Astrocyte (in vitro differentiated cells and primary cell): ENCODE measurements around the gene PSD. TPM values are rescaled to one million over a fixed set of nuclear protein-coding genes. Genes with fewer than 3 reads are reported as not detected.

Experiments used
- DNase-seq: peaks from one replicate; pipeline ENCODE4 v3.0.0-alpha.2; 2010; ENCODE audit warnings: low read depth
- FAIRE-seq: peaks from 2 replicates; lab custom pipeline; 2011; peaks lifted over from hg19 to GRCh38; lab: Jason Lieb, UNC
- H2AFZ ChIP-seq: 2 replicates; pipeline ENCODE4 v1.6.0; 2012; ENCODE audit warnings: low read depth, low read length, inconsistent platforms
- H3K27ac ChIP-seq: 2 replicates; pipeline ENCODE4 v1.5.1; 2011; ENCODE audit warnings: low read depth, low read length, inconsistent platforms
- H3K27me3 ChIP-seq: 2 replicates; pipeline ENCODE4 v1.6.0; 2011; ENCODE audit warnings: low read length, inconsistent platforms; ENCODE audit not compliant: insufficient read depth
- H3K36me3 ChIP-seq: 2 replicates; pipeline ENCODE4 v1.5.1; 2011; ENCODE audit warnings: low read length, inconsistent platforms; ENCODE audit not compliant: insufficient read depth
- H3K4me1 ChIP-seq: 2 replicates; pipeline ENCODE4 v1.5.1; 2011; ENCODE audit warnings: low read length, inconsistent platforms; ENCODE audit not compliant: insufficient read depth
- H3K4me2 ChIP-seq: 2 replicates; pipeline ENCODE4 v1.6.0; 2012; ENCODE audit warnings: low read length, inconsistent platforms
- H3K4me3 ChIP-seq: 2 replicates; pipeline ENCODE4 v1.5.1; 2011; ENCODE audit warnings: low read depth, mild to moderate bottlenecking, low read length, inconsistent platforms; ENCODE audit not compliant: insufficient read depth
- H3K79me2 ChIP-seq: 2 replicates; pipeline ENCODE4 v1.6.0; 2012; ENCODE audit warnings: mild to moderate bottlenecking, low read length, inconsistent platforms; ENCODE audit not compliant: insufficient read depth
- H3K9ac ChIP-seq: 2 replicates; pipeline ENCODE4 v1.6.0; 2012; ENCODE audit warnings: mild to moderate bottlenecking, low read length, inconsistent platforms
- H3K9me3 ChIP-seq: 2 replicates; pipeline ENCODE4 v1.5.1; 2012; ENCODE audit warnings: low read depth, mild to moderate bottlenecking, low read length, inconsistent platforms; ENCODE audit not compliant: insufficient read depth
- H4K20me1 ChIP-seq: 2 replicates; pipeline ENCODE4 v1.6.0; 2012; ENCODE audit warnings: low read length, inconsistent platforms; ENCODE audit not compliant: insufficient read depth
- H3K27ac Mint-ChIP-seq: one replicate; pipeline ENCODE4 v1.8.0; 2021; ENCODE audit warnings: mild to moderate bottlenecking, mixed read lengths; ENCODE audit not compliant: unreplicated experiment
- H3K27me3 Mint-ChIP-seq: one replicate; pipeline ENCODE4 v1.8.0; 2021; ENCODE audit warnings: low read depth, mixed read lengths; ENCODE audit not compliant: unreplicated experiment
- H3K36me3 Mint-ChIP-seq: one replicate; pipeline ENCODE4 v1.8.0; 2021; ENCODE audit warnings: low read depth, mixed read lengths; ENCODE audit not compliant: unreplicated experiment
- H3K4me1 Mint-ChIP-seq: one replicate; pipeline ENCODE4 v1.8.0; 2021; ENCODE audit warnings: low read depth, mixed read lengths; ENCODE audit not compliant: unreplicated experiment
- H3K4me3 Mint-ChIP-seq: one replicate; pipeline ENCODE4 v1.8.0; 2021; ENCODE audit warnings: mild to moderate bottlenecking, moderate library complexity, mixed read lengths; ENCODE audit not compliant: unreplicated experiment
- H3K9me3 Mint-ChIP-seq: one replicate; pipeline ENCODE4 v1.8.0; 2021; ENCODE audit warnings: mild to moderate bottlenecking, mixed read lengths; ENCODE audit not compliant: unreplicated experiment
- EZH2 ChIP-seq: IDR thresholded peaks from 2 replicates; pipeline ENCODE4 v1.6.1; 2012; ENCODE audit warnings: mild to moderate bottlenecking, low read length, inconsistent platforms; ENCODE audit not compliant: insufficient read depth
- total RNA-seq: library from RNA; stranded (reverse); gene quantifications from 2 replicates; pipeline ENCODE4 v1.2.1, GENCODE V29; 2021
- TF ChIP-seq, protein P1 (sequence below): IDR thresholded peaks from 2 replicates; pipeline ENCODE4 v1.5.1; 2011; ENCODE audit warnings: low read depth, mild to moderate bottlenecking, inconsistent platforms, low read length, moderate library complexity; ENCODE audit not compliant: insufficient read depth

Gene PSD
- total RNA-seq, 1 donor from 2014 or later: 8.8 TPM

DNA sequence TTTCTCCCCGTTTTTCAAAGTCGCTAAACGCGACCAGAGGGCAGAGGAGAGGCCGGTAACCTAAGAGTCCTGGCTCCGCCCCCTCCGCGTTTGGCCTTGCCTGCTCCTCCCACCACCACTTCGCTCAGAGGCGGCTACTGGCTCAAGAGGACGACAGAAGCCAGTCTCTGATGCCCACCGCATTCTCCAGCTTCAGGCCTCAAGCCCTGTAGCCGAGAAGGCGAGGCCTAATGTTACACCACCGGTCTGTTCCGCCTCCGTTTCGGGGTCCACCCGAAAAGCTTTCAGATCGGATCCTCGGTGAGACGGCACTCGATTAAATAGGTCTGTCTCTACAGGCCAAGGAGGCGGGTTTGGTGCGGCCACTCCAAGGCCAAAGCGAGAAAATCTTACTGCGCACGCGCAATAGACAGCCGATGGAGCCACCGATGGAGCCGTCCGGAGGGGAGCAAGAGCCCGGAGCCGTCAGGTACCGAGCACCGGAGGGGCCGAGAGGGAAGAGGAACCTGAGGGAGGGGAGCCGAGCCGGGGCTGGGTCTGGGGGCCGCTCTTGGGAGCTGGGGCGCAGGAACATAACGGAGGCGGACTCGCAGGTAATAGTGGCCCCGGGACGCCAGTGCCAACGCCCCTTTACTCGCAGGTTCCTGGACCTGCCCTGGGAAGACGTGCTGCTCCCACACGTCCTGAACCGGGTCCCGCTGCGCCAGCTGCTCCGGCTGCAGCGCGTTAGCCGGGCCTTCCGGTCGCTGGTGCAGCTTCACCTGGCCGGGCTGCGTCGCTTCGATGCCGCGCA lies 2.3 kb upstream of the PSD start, which contains the start of gene FBXL15:
FBXL15 (plus strand) TSS at position 123 of the 793 bp plus-strand sequence; CDS start at position 417, 294 bp downstream.
- TF ChIP-seq, protein P1, sequence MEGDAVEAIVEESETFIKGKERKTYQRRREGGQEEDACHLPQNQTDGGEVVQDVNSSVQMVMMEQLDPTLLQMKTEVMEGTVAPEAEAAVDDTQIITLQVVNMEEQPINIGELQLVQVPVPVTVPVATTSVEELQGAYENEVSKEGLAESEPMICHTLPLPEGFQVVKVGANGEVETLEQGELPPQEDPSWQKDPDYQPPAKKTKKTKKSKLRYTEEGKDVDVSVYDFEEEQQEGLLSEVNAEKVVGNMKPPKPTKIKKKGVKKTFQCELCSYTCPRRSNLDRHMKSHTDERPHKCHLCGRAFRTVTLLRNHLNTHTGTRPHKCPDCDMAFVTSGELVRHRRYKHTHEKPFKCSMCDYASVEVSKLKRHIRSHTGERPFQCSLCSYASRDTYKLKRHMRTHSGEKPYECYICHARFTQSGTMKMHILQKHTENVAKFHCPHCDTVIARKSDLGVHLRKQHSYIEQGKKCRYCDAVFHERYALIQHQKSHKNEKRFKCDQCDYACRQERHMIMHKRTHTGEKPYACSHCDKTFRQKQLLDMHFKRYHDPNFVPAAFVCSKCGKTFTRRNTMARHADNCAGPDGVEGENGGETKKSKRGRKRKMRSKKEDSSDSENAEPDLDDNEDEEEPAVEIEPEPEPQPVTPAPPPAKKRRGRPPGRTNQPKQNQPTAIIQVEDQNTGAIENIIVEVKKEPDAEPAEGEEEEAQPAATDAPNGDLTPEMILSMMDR: no peak
- no peak for TF ChIP-seq EZH2
- peak within 1 kb of the TSS; percentile 79 for H3K9ac ChIP-seq
- DNase-seq (peak; percentile 88), FAIRE-seq (peak; percentile 71)
- Mint-ChIP-seq H3K9me3 (no peaks in the 10 kb centered on the region), H3K36me3 (peaks cover 11% of the 10 kb centered on the region), H3K27ac (peak within 1 kb of the TSS; percentile 94), H3K4me3 (peak within 1 kb of the TSS; percentile 95), H3K4me1 (peaks cover 5% of the 10 kb centered on the region), H3K27me3 (peaks cover 16% of the 10 kb centered on the region)
- H2AFZ ChIP-seq: peak within 1 kb of the TSS; percentile 99
- peak within 1 kb of the TSS; percentile 47 for H3K27ac ChIP-seq
- no peaks in the 10 kb centered on the region for H3K9me3 ChIP-seq
- peak within 1 kb of the TSS; percentile 92 for H3K4me3 ChIP-seq
- no peaks in the 10 kb centered on the region for H3K36me3 ChIP-seq
- H4K20me1 ChIP-seq: peaks cover 10% of the 10 kb centered on the region
- H3K79me2 ChIP-seq: peaks cover 9% of the 10 kb centered on the region
- peaks cover 8% of the 10 kb centered on the region for H3K27me3 ChIP-seq
- H3K4me2 ChIP-seq: peak within 1 kb of the TSS; percentile 92
- peaks cover 21% of the 10 kb centered on the region for H3K4me1 ChIP-seq

DNA sequence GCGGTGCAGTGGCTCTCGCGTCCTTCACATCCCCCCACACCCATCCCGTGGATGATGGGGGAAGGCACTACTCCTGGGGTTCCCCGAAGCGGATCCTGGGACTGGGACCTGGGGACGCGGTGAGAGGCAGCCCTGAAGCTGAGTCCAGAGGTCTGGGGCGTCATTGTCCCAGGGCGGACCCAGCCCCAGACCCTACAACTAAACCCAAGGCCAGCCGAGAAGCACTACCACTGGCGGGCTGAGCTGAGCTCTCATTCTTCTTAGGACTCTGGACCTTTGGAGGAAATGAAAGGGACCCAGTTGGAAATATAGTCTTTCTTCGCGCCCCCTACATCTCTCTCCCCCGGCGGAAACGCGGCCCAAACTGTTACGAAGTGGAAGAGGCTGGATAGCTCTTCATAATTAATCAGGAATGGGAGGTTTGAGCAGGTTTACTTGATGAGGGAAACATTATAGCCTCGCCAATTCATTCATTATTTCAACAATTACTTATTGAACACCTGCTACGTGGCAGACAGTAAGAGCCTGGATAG lies 1.7 kb upstream of the PSD start:
- Histone ChIP-seq H3K36me3 (no peaks in the 10 kb centered on the region), H2AFZ (peak overlapping the region; percentile 99), H4K20me1 (peaks cover 10% of the 10 kb centered on the region), H3K27ac (no peak overlapping the region), H3K79me2 (peaks cover 9% of the 10 kb centered on the region), H3K9ac (peak overlapping the region; percentile 79), H3K4me2 (peak overlapping the region; percentile 92), H3K4me1 (peaks cover 21% of the 10 kb centered on the region), H3K4me3 (peak overlapping the region; percentile 92), H3K9me3 (no peaks in the 10 kb centered on the region), H3K27me3 (peaks cover 8% of the 10 kb centered on the region)
- Mint-ChIP-seq H3K27me3 (peaks cover 20% of the 10 kb centered on the region), H3K36me3 (peaks cover 11% of the 10 kb centered on the region), H3K4me1 (peaks cover 5% of the 10 kb centered on the region), H3K27ac (peak overlapping the region; percentile 94), H3K9me3 (no peaks in the 10 kb centered on the region), H3K4me3 (peak overlapping the region; percentile 95)
- FAIRE-seq (no peak), DNase-seq (no peak)
- TF ChIP-seq EZH2: no peak
- TF ChIP-seq, protein P1: no peak
